Psoas muscle (tissue), 8 donors: Measurements from ENCODE around the gene IRX5. TPM values are rescaled to one million over a fixed set of nuclear protein-coding genes. Genes with fewer than 3 reads are reported as not detected.

ENCODE experiments used
- ATAC-seq, 4 donors: fragments of 200-7000 bp; cut with Tn5 transposase; one replicate each; pipeline ENCODE4 v1.9.1; 2020; ENCODE audit warnings: moderate library complexity in 3 of 4, mild to moderate bottlenecking in 2 of 4
- DNase-seq, 2 donors: peaks; one replicate each; pipeline ENCODE4 v3.0.0-alpha.2; 2020
- H3K27ac ChIP-seq: fragments of 200-600 bp; one replicate; pipeline ENCODE4 v1.8.0; 2022
- H3K27me3 ChIP-seq, 3 donors: fragments of 200-600 bp in 1 of 3; one replicate each; pipeline versions ENCODE4 v1.6.1 to v1.8.0; 2013 to 2022; ENCODE audit warnings: low read length in 2 of 3, mild to moderate bottlenecking in 2 of 3, moderate library complexity in 1 of 3; ENCODE audit not compliant: insufficient read depth in 3 of 3
- H3K36me3 ChIP-seq, 2 donors: fragments of 200-600 bp in 1 of 2; one replicate each; pipeline versions ENCODE4 v1.6.1 to v1.8.0; 2013 to 2022; ENCODE audit warnings: low read depth in 1 of 2, mild to moderate bottlenecking in 1 of 2, moderate library complexity in 1 of 2; ENCODE audit not compliant: insufficient read depth in 1 of 2
- H3K4me1 ChIP-seq: fragments of 200-600 bp; one replicate; pipeline ENCODE4 v1.8.0; 2022
- H3K4me3 ChIP-seq: fragments of 200-600 bp; one replicate; pipeline ENCODE4 v1.8.0; 2022; ENCODE audit warnings: mild to moderate bottlenecking
- H3K9me3 ChIP-seq: fragments of 200-600 bp; one replicate; pipeline ENCODE4 v1.8.0; 2022
- CTCF ChIP-seq: fragments of 200-600 bp; IDR thresholded peaks from one replicate; pipeline ENCODE4 v1.8.0; 2022; ENCODE audit warnings: antibody characterized with exemption
- WGBS, 3 donors: extraction: QIAGEN DNeasy Blood & Tissue Kit; methylation state at CpG; one replicate each; pipeline versions ENCODE4 v1.1.6 to v1.1.7; 2013; 5-methylcytosine and 5-hydroxymethylcytosine counted together
- intact Hi-C, 2 donors: fragments of 100-400 bp; cut with DNase I; formaldehyde crosslinking; loops; one replicate each; pipeline versions ENCODE4 v1.11.0 to v1.14.2; 2022
- polyA plus RNA-seq, 3 donors: library from polyadenylated mRNA; stranded (reverse); fragments of 200-250 nt; gene quantifications; one replicate each; pipeline ENCODE4 v1.2.3, GENCODE V29; 2013
- total RNA-seq, 4 donors: library from RNA; stranded (reverse); fragmentation: NEBNext Ultra II Directional in 2 of 4; extraction: Animal tissue kit (Norgen Biotek cat#: 25700) in 2 of 4; gene quantifications; one replicate each; pipeline versions ENCODE4 v1.2.1 to v1.2.4, GENCODE V29; 2021 to 2023
- donor health status: healthy with polysubstance abuse.
- donor health status: DM: no; HTN: no; CAD: no; lungs with moderate emphysema.
- donor health status: Bipolar disorder and iron deficiency.
- donor health status: healthy.
- donor health status: DM: yes; HTN: yes; CAD: no.
- donor health status: DM: no; HTN: no; CAD: no.
- donor health status: DM: no; HTN: no; CAD: no.
- donor health status: DM: yes; HTN: yes; CAD: no.

IRX5 gene
- total and polyA plus RNA-seq, 7 donors: 0.56 to 13.0 (median 5.9) TPM

GRCh38 chr16:54934481-54935265, 4.0 kb downstream of the IRX5 start:
- no peaks in the 10 kb centered on the region for H3K36me3 ChIP-seq
- intact Hi-C loops: loop anchor here (5.0 to 10.0 kb wide), 6 partner anchors 323 to 1160 kb away; partner anchors contain the start of gene IRX3 (in 1 of the 2)
- H3K27me3 ChIP-seq: peaks cover 0 to 36% (median 3%) of the 10 kb centered on the region in 3 donors
- DNase-seq: peak in 1 of 2 donors; percentile 53
- H3K4me1 ChIP-seq: peaks cover 9% of the 10 kb centered on the region
- H3K27ac ChIP-seq: peak overlapping the region; percentile 97
- H3K9me3 ChIP-seq: no peaks in the 10 kb centered on the region
- TF ChIP-seq CTCF: peak; percentile 36
- H3K4me3 ChIP-seq: peak overlapping the region; percentile 89
- peak in 2 of 4 donors; percentile 15 to 28 for ATAC-seq
- 20 to 47% (median 38%) methylated on average over 30 of the region's 30 CpGs for WGBS, 3 donors

GRCh38 chr16:54935266-54935968, 4.8 kb downstream of the IRX5 start:
- 16 to 40% (median 22%) methylated on average over 28 of the region's 28 CpGs for WGBS, 3 donors
- intact Hi-C loops: loop anchor here (5.0 to 10.0 kb wide), 5 partner anchors 322 to 1161 kb away; partner anchors contain the start of gene IRX3 (in 1 of the 2)
- H3K4me1 ChIP-seq: peaks cover 9% of the 10 kb centered on the region
- TF ChIP-seq CTCF: no peak
- peak overlapping the region; percentile 97 for H3K27ac ChIP-seq
- no peaks in the 10 kb centered on the region for H3K36me3 ChIP-seq
- peak overlapping the region; percentile 89 for H3K4me3 ChIP-seq
- DNase-seq: no peak
- H3K9me3 ChIP-seq: no peaks in the 10 kb centered on the region
- peaks cover 0 to 41% (median 3%) of the 10 kb centered on the region in 3 donors for H3K27me3 ChIP-seq
- ATAC-seq: no peak

- ATAC-seq: peak; percentile 26 to 49 (median 38)
- H3K4me1 ChIP-seq: peaks cover 8% of the 10 kb centered on the region
- TF ChIP-seq CTCF: no peak
- DNase-seq: peak in 1 of 2 donors; percentile 67
- WGBS, 3 donors: 12 to 32% (median 12%) methylated on average over 55 to 56 of the region's 56 CpGs
- no peaks in the 10 kb centered on the region for H3K36me3 ChIP-seq
- peaks cover 0 to 38% (median 3%) of the 10 kb centered on the region in 3 donors for H3K27me3 ChIP-seq
- peak overlapping the region; percentile 77 for H3K27ac ChIP-seq
- peak overlapping the region; percentile 89 for H3K4me3 ChIP-seq
- no peaks in the 10 kb centered on the region for H3K9me3 ChIP-seq
- intact Hi-C loops: loop anchor here (1.0 to 10.0 kb wide), 6 partner anchors 12 to 1162 kb away; partner anchors contain the start of gene IRX3 (in 1 of the 2)
These were observed 5.7 kb downstream of the IRX5 start for GRCh38 chr16:54936201-54936978.

GRCh38 chr16:54936979-54937670, 6.5 kb downstream of the IRX5 start:
- peak overlapping the region; percentile 77 for H3K27ac ChIP-seq
- ATAC-seq (peak; percentile 40 to 76 (median 71)), DNase-seq (peak in 1 of 2 donors; percentile 81)
- TF ChIP-seq CTCF: peak; percentile 55
- intact Hi-C loops: loop anchor here (1.0 to 10.0 kb wide), 6 partner anchors 13 to 1162 kb away; partner anchors contain the start of gene IRX3 (in 1 of the 2)
- 8 to 23% (median 9%) methylated on average over 39 of the region's 39 CpGs for WGBS, 3 donors
- no peaks in the 10 kb centered on the region for H3K9me3 ChIP-seq
- peaks cover 0 to 33% (median 3%) of the 10 kb centered on the region in 3 donors for H3K27me3 ChIP-seq
- peak overlapping the region; percentile 89 for H3K4me3 ChIP-seq
- no peaks in the 10 kb centered on the region for H3K36me3 ChIP-seq
- peaks cover 6% of the 10 kb centered on the region for H3K4me1 ChIP-seq
